ENCODE results near the gene EVI5L. TPM values are rescaled to one million over a fixed set of nuclear protein-coding genes. Genes with fewer than 3 reads are reported as not detected.

The EVI5L gene
- total RNA-seq, 2 donors from 2014 or later = 6.0 to 12.9 TPM

- H3K36me3 ChIP-seq (replicated peaks in 1 of 2; ENCODE audit: insufficient read depth in 1 of 2, low read depth in 2 of 2) = no peaks in the 10 kb centered on the region
- peaks cover 0 to 4% of the 10 kb centered on the region in 2 donors for H3K27me3 ChIP-seq
- no peak for TF ChIP-seq POLR2A (IDR thresholded peaks at IDR 0.05)
- no peak for TF ChIP-seq CTCF (IDR thresholded peaks at IDR 0.05)
- ATAC-seq (no peak), DNase-seq (no peak)
- WGBS, 2 donors = 20 to 50% methylated on average over 1 to 2 of the region's 2 CpGs
- H3K9me3 ChIP-seq = no peaks in the 10 kb centered on the region
- no peak overlapping the region for H3K4me3 ChIP-seq
- intact Hi-C loops (cut with DNase I) = loop anchor here (10.0 kb wide), 1 partner anchor 374 kb away; no protein-coding TSS in a partner anchor
- no peak overlapping the region for H3K27ac ChIP-seq
- no peaks in the 10 kb centered on the region for H3K4me1 ChIP-seq
Measured at GRCh38 chr19:7818806-7819205, 11.2 kb upstream of the EVI5L start.

- Histone ChIP-seq H3K27me3 (peaks cover 0 to 4% of the 10 kb centered on the region in 2 donors), H3K4me3 (no peak overlapping the region), H3K4me1 (no peaks in the 10 kb centered on the region), H3K36me3 (replicated peaks in 1 of 2; ENCODE audit: insufficient read depth in 1 of 2, low read depth in 2 of 2) (no peaks in the 10 kb centered on the region), H3K9me3 (no peaks in the 10 kb centered on the region), H3K27ac (no peak overlapping the region)
- DNase-seq = no peak
- no peak for ATAC-seq
- intact Hi-C loops (cut with DNase I) = loop anchor here (10.0 kb wide), 1 partner anchor 375 kb away; no protein-coding TSS in a partner anchor
- TF ChIP-seq CTCF (IDR thresholded peaks at IDR 0.05) = no peak
- TF ChIP-seq POLR2A (IDR thresholded peaks at IDR 0.05) = no peak
- WGBS, 2 donors = 69 to 88% methylated on average over 2 of the region's 2 CpGs
Measured at GRCh38 chr19:7819337-7819736, 10.7 kb upstream of the EVI5L start.

- Histone ChIP-seq H3K27me3 (peaks cover 0 to 4% of the 10 kb centered on the region in 2 donors), H3K4me3 (no peak overlapping the region), H3K27ac (no peak overlapping the region), H3K36me3 (replicated peaks in 1 of 2; ENCODE audit: insufficient read depth in 1 of 2, low read depth in 2 of 2) (no peaks in the 10 kb centered on the region), H3K9me3 (no peaks in the 10 kb centered on the region), H3K4me1 (no peaks in the 10 kb centered on the region)
- intact Hi-C loops (cut with DNase I) = no loop called here
- ATAC-seq = no peak
- WGBS, 2 donors = 36 to 43% methylated on average over 3 of the region's 3 CpGs
- TF ChIP-seq CTCF (IDR thresholded peaks at IDR 0.05) = no peak
- TF ChIP-seq POLR2A (IDR thresholded peaks at IDR 0.05) = no peak
- DNase-seq = no peak
Measured at GRCh38 chr19:7820588-7820987, 9.4 kb upstream of the EVI5L start.

GRCh38 chr19:7822910-7823515 is 7.0 kb upstream of the EVI5L start:
- no peak for ATAC-seq
- intact Hi-C loops (cut with DNase I) = no loop called here
- H3K4me1 ChIP-seq = no peaks in the 10 kb centered on the region
- DNase-seq = no peak
- WGBS, 2 donors = 71 to 73% methylated on average over 4 of the region's 4 CpGs
- H3K36me3 ChIP-seq (replicated peaks in 1 of 2; ENCODE audit: insufficient read depth in 1 of 2, low read depth in 2 of 2) = no peaks in the 10 kb centered on the region
- no peaks in the 10 kb centered on the region for H3K9me3 ChIP-seq
- no peak for TF ChIP-seq CTCF (IDR thresholded peaks at IDR 0.05)
- TF ChIP-seq POLR2A (IDR thresholded peaks at IDR 0.05) = no peak
- H3K27ac ChIP-seq = no peak overlapping the region
- H3K4me3 ChIP-seq = no peak overlapping the region
- peaks cover 0 to 4% of the 10 kb centered on the region in 2 donors for H3K27me3 ChIP-seq
